ENCODE data around the gene GCLM.

- TF ChIP-seq CTCF (IDR thresholded peaks at IDR 0.05) (peak in 1 of 7 experiments; percentile 38), POLR2A (IDR thresholded peaks at IDR 0.05) (no peak), POLR2AphosphoS5 (IDR thresholded peaks at IDR 0.05) (no peak), EP300 (IDR thresholded peaks at IDR 0.05) (no peak)
These were observed 35.1 kb downstream of the GCLM start for GRCh38 chr1:93874025-93874651.

Measured in stomach (tissue), 4 donors.